Prostate gland (tissue), 2 donors: ENCODE data around the gene CCDC39. TPM values are rescaled to one million over a fixed set of nuclear protein-coding genes. Genes with fewer than 3 reads are reported as not detected.

Experiments used
- DNase-seq: peaks from one replicate; pipeline ENCODE4 v3.0.0-alpha.2; 2019; ENCODE audit warnings: low spot score
- H3K27ac ChIP-seq, 2 donors: fragments of 200-600 bp; sonication (generic); 2 replicates each; pipeline ENCODE4 v1.5.1; 2017 to 2019
- H3K27me3 ChIP-seq: fragments of 200-600 bp; sonication (generic); replicated peaks from 2 replicates; pipeline ENCODE4 v1.5.1; 2019; ENCODE audit not compliant: insufficient read depth
- H3K36me3 ChIP-seq, 2 donors: fragments of 200-600 bp; sonication (generic); 1 replicate in 1 of 2; 2 replicates in 1 of 2; pipeline versions ENCODE4 v1.5.1 to v1.8.1; 2017 to 2019
- H3K4me1 ChIP-seq: fragments of 200-600 bp; sonication (generic); replicated peaks from 2 replicates; pipeline ENCODE4 v1.5.1; 2019
- H3K4me3 ChIP-seq, 2 donors: fragments of 200-600 bp; sonication (generic); 2 replicates each; pipeline ENCODE4 v1.5.1; 2017 to 2019
- H3K9me3 ChIP-seq: fragments of 200-600 bp; sonication (generic); 2 replicates; pipeline ENCODE4 v1.5.1; 2017
- CTCF ChIP-seq, 4 experiments: fragments of 200-600 bp in 2 of 4; fragments of 450-650 bp in 2 of 4; sonication (generic) in 2 of 4; IDR thresholded peaks; 1 replicate in 3 of 4; 2 replicates in 1 of 4; pipeline ENCODE4 v1.5.1; 2016 to 2019; ENCODE audit warnings: antibody characterized with exemption in 4 of 4, mild to moderate bottlenecking in 2 of 4, moderate library complexity in 2 of 4
- POLR2A ChIP-seq: fragments of 450-650 bp; IDR thresholded peaks from one replicate; pipeline ENCODE4 v1.6.1; 2016; ENCODE audit warnings: antibody characterized with exemption, mild to moderate bottlenecking
- POLR2AphosphoS5 ChIP-seq: sonication (generic); formaldehyde crosslinking; IDR thresholded peaks from one replicate; pipeline ENCODE4 v1.6.1; 2017; ENCODE audit warnings: antibody characterized with exemption
- WGBS: methylation state at CpG from one replicate; pipeline ENCODE4 v1.1.5; 2018; 5-methylcytosine and 5-hydroxymethylcytosine counted together
- intact Hi-C: fragments of 100-400 bp; cut with DNase I; formaldehyde crosslinking; loops from one replicate; pipeline ENCODE4 v1.14.2; 2022
- total RNA-seq, 2 donors: library from RNA; depleted of rRNA; stranded (reverse); fragments of >200 nt; gene quantifications; one replicate each; pipeline ENCODE4 v1.1.0, GENCODE V29; 2016

The CCDC39 gene
- total RNA-seq, 2 donors from 2014 or later: 3.0 TPM; not detected in 1

- DNase-seq: no peak
- Histone ChIP-seq H3K4me1 (no peaks in the 10 kb centered on the region), H3K27ac (no peak overlapping the region), H3K9me3 (no peaks in the 10 kb centered on the region), H3K27me3 (no peaks in the 10 kb centered on the region), H3K4me3 (no peak overlapping the region), H3K36me3 (no peaks in the 10 kb centered on the region)
- WGBS: 13% methylated on average over 1 of the region's 1 CpG
- TF ChIP-seq POLR2A (no peak), CTCF (IDR thresholded peaks at IDR 0.05) (no peak), POLR2AphosphoS5 (no peak)
- intact Hi-C loops: no loop called here
Observed at GRCh38 chr3:180646187-180646790, 33.0 kb downstream of the CCDC39 start.

- Histone ChIP-seq H3K27ac (no peak overlapping the region), H3K9me3 (no peaks in the 10 kb centered on the region), H3K4me3 (no peak overlapping the region), H3K36me3 (no peaks in the 10 kb centered on the region), H3K27me3 (no peaks in the 10 kb centered on the region), H3K4me1 (no peaks in the 10 kb centered on the region)
- no peak for TF ChIP-seq CTCF (IDR thresholded peaks at IDR 0.05)
- TF ChIP-seq POLR2AphosphoS5: no peak
- TF ChIP-seq POLR2A: no peak
- DNase-seq: no peak
- intact Hi-C loops: no loop called here
Observed at GRCh38 chr3:180640987-180641386, 38.3 kb downstream of the CCDC39 start.

GRCh38 chr3:180633722-180634121 is 45.6 kb downstream of the CCDC39 start:
- H3K4me3 ChIP-seq: no peak overlapping the region
- H3K9me3 ChIP-seq: no peaks in the 10 kb centered on the region
- no peak overlapping the region for H3K27ac ChIP-seq
- no peaks in the 10 kb centered on the region for H3K27me3 ChIP-seq
- no peaks in the 10 kb centered on the region for H3K36me3 ChIP-seq
- no peak for TF ChIP-seq POLR2AphosphoS5
- TF ChIP-seq POLR2A: no peak
- no peak for TF ChIP-seq CTCF (IDR thresholded peaks at IDR 0.05)
- intact Hi-C loops: no loop called here
- DNase-seq: no peak
- H3K4me1 ChIP-seq: no peaks in the 10 kb centered on the region
- WGBS: 6% methylated on average over 2 of the region's 2 CpGs

- intact Hi-C loops: no loop called here
- WGBS: 91% methylated on average over 3 of the region's 3 CpGs
- Histone ChIP-seq H3K27ac (no peak overlapping the region), H3K4me3 (no peak overlapping the region), H3K27me3 (no peaks in the 10 kb centered on the region), H3K9me3 (no peaks in the 10 kb centered on the region), H3K36me3 (no peaks in the 10 kb centered on the region), H3K4me1 (no peaks in the 10 kb centered on the region)
- TF ChIP-seq POLR2A: no peak
- TF ChIP-seq POLR2AphosphoS5: no peak
- TF ChIP-seq CTCF (IDR thresholded peaks at IDR 0.05): no peak
- DNase-seq: no peak
Observed at GRCh38 chr3:180631317-180631716, 48.0 kb downstream of the CCDC39 start.

GRCh38 chr3:180630371-180630770 is 48.9 kb downstream of the CCDC39 start:
- Histone ChIP-seq H3K36me3 (no peaks in the 10 kb centered on the region), H3K27me3 (no peaks in the 10 kb centered on the region), H3K4me3 (no peak overlapping the region), H3K27ac (no peak overlapping the region), H3K4me1 (no peaks in the 10 kb centered on the region), H3K9me3 (no peaks in the 10 kb centered on the region)
- TF ChIP-seq POLR2AphosphoS5: no peak
- no peak for TF ChIP-seq POLR2A
- TF ChIP-seq CTCF (IDR thresholded peaks at IDR 0.05): no peak
- DNase-seq: no peak
- intact Hi-C loops: no loop called here
